MM.1S (cell line): ENCODE data around the gene KLHL36.
"Not testable (repeated sequence)": the region's sequence is repeated elsewhere in the genome, so short reads cannot be mapped to it uniquely, and the experiment has no call there.

Source experiments
- EZH2 ChIP-seq: fragments of 300-600 bp; sonication (generic); optimal IDR thresholded peaks from 2 replicates; pipeline ENCODE3; 2017; ENCODE audit warnings: low read depth, mild to moderate bottlenecking, antibody characterized with exemption, low read length, mixed read lengths
- EZH2phosphoT487 ChIP-seq: fragments of 300-600 bp; sonication (generic); IDR thresholded peaks from 2 replicates; pipeline ENCODE4 v1.6.1; 2018; ENCODE audit warnings: antibody characterized with exemption, low read length
- TF ChIP-seq, protein P1 (sequence below): fragments of 300-600 bp; sonication (generic); IDR thresholded peaks from 2 replicates; pipeline ENCODE4 v1.5.1; 2016; ENCODE audit warnings: antibody characterized with exemption, low read length, mixed read lengths

DNA sequence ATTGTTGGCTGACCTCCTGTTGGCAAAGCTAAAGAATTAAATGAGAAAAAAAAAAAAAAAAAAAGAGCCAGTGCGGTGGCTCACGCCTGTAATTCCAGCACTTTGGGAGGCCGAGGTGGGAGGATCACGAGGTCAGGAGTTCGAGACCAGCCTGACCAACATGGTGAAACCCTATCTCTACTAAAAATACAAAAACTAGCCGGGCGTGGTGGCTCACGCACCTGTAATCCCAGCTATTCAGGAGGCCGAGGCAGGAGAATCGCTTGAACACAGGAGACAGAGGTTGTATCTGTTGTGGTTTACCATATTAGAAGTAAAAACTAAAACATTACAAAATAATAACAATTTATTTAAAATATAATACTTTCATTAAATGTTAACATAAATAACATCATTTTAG lies 45.6 kb downstream of the KLHL36 start:
- not testable (repeated sequence) for TF ChIP-seq EZH2, EZH2phosphoT487
- TF ChIP-seq, protein P1, sequence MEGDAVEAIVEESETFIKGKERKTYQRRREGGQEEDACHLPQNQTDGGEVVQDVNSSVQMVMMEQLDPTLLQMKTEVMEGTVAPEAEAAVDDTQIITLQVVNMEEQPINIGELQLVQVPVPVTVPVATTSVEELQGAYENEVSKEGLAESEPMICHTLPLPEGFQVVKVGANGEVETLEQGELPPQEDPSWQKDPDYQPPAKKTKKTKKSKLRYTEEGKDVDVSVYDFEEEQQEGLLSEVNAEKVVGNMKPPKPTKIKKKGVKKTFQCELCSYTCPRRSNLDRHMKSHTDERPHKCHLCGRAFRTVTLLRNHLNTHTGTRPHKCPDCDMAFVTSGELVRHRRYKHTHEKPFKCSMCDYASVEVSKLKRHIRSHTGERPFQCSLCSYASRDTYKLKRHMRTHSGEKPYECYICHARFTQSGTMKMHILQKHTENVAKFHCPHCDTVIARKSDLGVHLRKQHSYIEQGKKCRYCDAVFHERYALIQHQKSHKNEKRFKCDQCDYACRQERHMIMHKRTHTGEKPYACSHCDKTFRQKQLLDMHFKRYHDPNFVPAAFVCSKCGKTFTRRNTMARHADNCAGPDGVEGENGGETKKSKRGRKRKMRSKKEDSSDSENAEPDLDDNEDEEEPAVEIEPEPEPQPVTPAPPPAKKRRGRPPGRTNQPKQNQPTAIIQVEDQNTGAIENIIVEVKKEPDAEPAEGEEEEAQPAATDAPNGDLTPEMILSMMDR: not testable (repeated sequence)
